K562 (cell line): ENCODE measurements around the gene SLC6A9. TPM values are rescaled to one million over a fixed set of nuclear protein-coding genes. Genes with fewer than 3 reads are reported as not detected.
A peak's percentile ranks its signal among the peaks of the same experiment; 100 is the strongest.

ENCODE experiments used
- ARHGAP35 ChIP-seq: fragments of 450-650 bp; IDR thresholded peaks from 2 replicates; pipeline ENCODE4 v1.6.1; 2018; ENCODE audit not compliant: partially characterized antibody
- ELF2 ChIP-seq: fragments of 250-450 bp; sonication (Bioruptor Pico); IDR thresholded peaks from 2 replicates; pipeline ENCODE4 v1.5.0; 2021; ENCODE audit warnings: mild to moderate bottlenecking
- FOXP1 ChIP-seq: sonication (generic); formaldehyde crosslinking; IDR thresholded peaks from 2 replicates; pipeline ENCODE4 v1.8.0; 2022; ENCODE audit warnings: mild to moderate bottlenecking, missing genetic modification reagents
- GATAD2B ChIP-seq: fragments of 450-650 bp; IDR thresholded peaks from 2 replicates; pipeline ENCODE4 v1.6.1; 2017; ENCODE audit warnings: mild to moderate bottlenecking, borderline replicate concordance
- GTF2A2 ChIP-seq: IDR thresholded peaks from 2 replicates; pipeline ENCODE4 v1.6.1; 2016; ENCODE audit warnings: mild to moderate bottlenecking, missing genetic modification characterization, missing compliant biosample characterization
- MEF2A ChIP-seq: IDR thresholded peaks from 2 replicates; pipeline ENCODE4 v1.6.1; 2011; ENCODE audit warnings: low read depth, mild to moderate bottlenecking, low read length, moderate library complexity; ENCODE audit not compliant: control insufficient read depth
- NKRF ChIP-seq: fragments of 450-650 bp; IDR thresholded peaks from 2 replicates; pipeline ENCODE4 v1.6.1; 2016; ENCODE audit warnings: borderline replicate concordance
- PHB ChIP-seq: fragments of 250-450 bp; sonication (Bioruptor Pico); IDR thresholded peaks from 2 replicates; pipeline ENCODE4 v1.5.0; 2021
- PTRF ChIP-seq: fragments of 450-650 bp; IDR thresholded peaks from 2 replicates; pipeline ENCODE4 v1.6.1; 2016; ENCODE audit warnings: mild to moderate bottlenecking, missing genetic modification characterization, missing compliant biosample characterization
- RNF2 ChIP-seq: sonication (generic); IDR thresholded peaks from 2 replicates; pipeline ENCODE4 v1.6.1; 2016
- TEAD2 ChIP-seq: fragments of 450-650 bp; IDR thresholded peaks from 2 replicates; pipeline ENCODE4 v1.6.1; 2016; ENCODE audit warnings: missing genetic modification characterization, control low read depth, missing compliant biosample characterization
- U2AF2 ChIP-seq: fragments of 200-400 bp; formaldehyde crosslinking; optimal IDR thresholded peaks from 2 replicates; pipeline ENCODE3; 2017; ENCODE audit warnings: low read depth, mild to moderate bottlenecking, low read length
- ZNF436 ChIP-seq: fragments of 250-450, 450-650 bp; sonication (Bioruptor Pico); formaldehyde crosslinking; IDR thresholded peaks from 2 replicates; pipeline ENCODE4 v1.7.0; 2020; ENCODE audit warnings: mild to moderate bottlenecking
- ZNF609 ChIP-seq: sonication (generic); formaldehyde crosslinking; IDR thresholded peaks from 2 replicates; pipeline ENCODE4 v1.8.1; 2023; ENCODE audit warnings: missing genetic modification reagents, mild to moderate bottlenecking, borderline replicate concordance
- ZZZ3 ChIP-seq: fragments of 450-650 bp; IDR thresholded peaks from 2 replicates; pipeline ENCODE4 v1.6.1; 2016; ENCODE audit warnings: antibody characterized with exemption, mild to moderate bottlenecking, moderate library complexity
- polyA plus RNA-seq, 8 experiments: library from polyadenylated mRNA; depleted of rRNA in 4 of 8; stranded (reverse) in 5 of 8; unstranded in 3 of 8; fragments of >200 nt; fragmentation: Nextera tagmentation in 2 of 8; fragmentation: Illumina TruSeq in 1 of 8; extraction: Ambion mirVana in 2 of 8; extraction: Trizol in 1 of 8; gene quantifications; 2 replicates each; pipeline versions ENCODE4 v1.2.1 to v1.2.3, GENCODE V29; 2011 to 2014; ENCODE audit warnings: inconsistent platforms in 1 of 8, missing spikeins in 1 of 8
- total RNA-seq, 7 experiments: library from RNA; depleted of rRNA in 6 of 7; stranded (reverse); fragments of >200 nt in 6 of 7; fragmentation: Illumina TruSeq in 2 of 7; extraction: Trizol in 2 of 7; gene quantifications; 2 replicates each; pipeline versions ENCODE4 v1.2.1 to v1.2.3, GENCODE V29; 2011 to 2021; ENCODE audit warnings: low replicate concordance in 1 of 7
- TF ChIP-seq, protein P1 (sequence below): fragments of 250-450 bp; sonication (Bioruptor Pico); IDR thresholded peaks from 2 replicates; pipeline ENCODE4 v1.4.0; 2020; ENCODE audit warnings: mild to moderate bottlenecking, moderate library complexity, borderline replicate concordance
- TF ChIP-seq, protein P2 (sequence below), 3 experiments: IDR thresholded peaks in 2 of 3; conservative IDR thresholded peaks in 1 of 3; 2 replicates each; pipeline ENCODE4 v1.5.1; 2011 to 2012; ENCODE audit warnings: low read length in 3 of 3, mild to moderate bottlenecking in 3 of 3, control low read depth in 2 of 3, improper control_type of control experiment in 1 of 3, inconsistent platforms in 1 of 3, low read depth in 1 of 3, mixed read lengths in 1 of 3, moderate library complexity in 1 of 3; ENCODE audit not compliant: insufficient read depth in 2 of 3

The SLC6A9 gene
- total and polyA plus RNA-seq, 9 of the 15 experiments (the other 6 are each of a cell fraction or from before 2014, with no cell fraction given), result 0.17 to 18.7 (median 2.9) TPM

GRCh38 chr1:43991476-43992231, 39.6 kb downstream of the SLC6A9 start, which contains the start of gene CCDC24 (continued):
- peak; percentile 96; the same call in 1 of the 2 replicates for TF ChIP-seq NKRF
- no peak for TF ChIP-seq GTF2A2 (tag)
- no peak for TF ChIP-seq PTRF (tag)
- TF ChIP-seq MEF2A, result no peak
- no peak for TF ChIP-seq GATAD2B
- TF ChIP-seq U2AF2, result no peak
- peak; percentile 85 for TF ChIP-seq ELF2 (CRISPR knock-in tag)
- peak; percentile 10; the same call in 1 of the 2 replicates for TF ChIP-seq PHB (CRISPR knock-in tag)
- TF ChIP-seq FOXP1 (CRISPR knock-in tag), result peak; percentile 74
- TF ChIP-seq, protein P1, sequence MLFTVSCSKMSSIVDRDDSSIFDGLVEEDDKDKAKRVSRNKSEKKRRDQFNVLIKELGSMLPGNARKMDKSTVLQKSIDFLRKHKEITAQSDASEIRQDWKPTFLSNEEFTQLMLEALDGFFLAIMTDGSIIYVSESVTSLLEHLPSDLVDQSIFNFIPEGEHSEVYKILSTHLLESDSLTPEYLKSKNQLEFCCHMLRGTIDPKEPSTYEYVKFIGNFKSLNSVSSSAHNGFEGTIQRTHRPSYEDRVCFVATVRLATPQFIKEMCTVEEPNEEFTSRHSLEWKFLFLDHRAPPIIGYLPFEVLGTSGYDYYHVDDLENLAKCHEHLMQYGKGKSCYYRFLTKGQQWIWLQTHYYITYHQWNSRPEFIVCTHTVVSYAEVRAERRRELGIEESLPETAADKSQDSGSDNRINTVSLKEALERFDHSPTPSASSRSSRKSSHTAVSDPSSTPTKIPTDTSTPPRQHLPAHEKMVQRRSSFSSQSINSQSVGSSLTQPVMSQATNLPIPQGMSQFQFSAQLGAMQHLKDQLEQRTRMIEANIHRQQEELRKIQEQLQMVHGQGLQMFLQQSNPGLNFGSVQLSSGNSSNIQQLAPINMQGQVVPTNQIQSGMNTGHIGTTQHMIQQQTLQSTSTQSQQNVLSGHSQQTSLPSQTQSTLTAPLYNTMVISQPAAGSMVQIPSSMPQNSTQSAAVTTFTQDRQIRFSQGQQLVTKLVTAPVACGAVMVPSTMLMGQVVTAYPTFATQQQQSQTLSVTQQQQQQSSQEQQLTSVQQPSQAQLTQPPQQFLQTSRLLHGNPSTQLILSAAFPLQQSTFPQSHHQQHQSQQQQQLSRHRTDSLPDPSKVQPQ (CRISPR knock-in tag), result peak; percentile 62; the same call in 1 of the 2 replicates
- no peak for TF ChIP-seq TEAD2
- TF ChIP-seq ZNF436, result no peak
- TF ChIP-seq ZNF609 (CRISPR knock-in tag), result no peak
- no peak for TF ChIP-seq RNF2
- no peak for TF ChIP-seq ARHGAP35
- no peak for TF ChIP-seq ZZZ3
- TF ChIP-seq, protein P2, sequence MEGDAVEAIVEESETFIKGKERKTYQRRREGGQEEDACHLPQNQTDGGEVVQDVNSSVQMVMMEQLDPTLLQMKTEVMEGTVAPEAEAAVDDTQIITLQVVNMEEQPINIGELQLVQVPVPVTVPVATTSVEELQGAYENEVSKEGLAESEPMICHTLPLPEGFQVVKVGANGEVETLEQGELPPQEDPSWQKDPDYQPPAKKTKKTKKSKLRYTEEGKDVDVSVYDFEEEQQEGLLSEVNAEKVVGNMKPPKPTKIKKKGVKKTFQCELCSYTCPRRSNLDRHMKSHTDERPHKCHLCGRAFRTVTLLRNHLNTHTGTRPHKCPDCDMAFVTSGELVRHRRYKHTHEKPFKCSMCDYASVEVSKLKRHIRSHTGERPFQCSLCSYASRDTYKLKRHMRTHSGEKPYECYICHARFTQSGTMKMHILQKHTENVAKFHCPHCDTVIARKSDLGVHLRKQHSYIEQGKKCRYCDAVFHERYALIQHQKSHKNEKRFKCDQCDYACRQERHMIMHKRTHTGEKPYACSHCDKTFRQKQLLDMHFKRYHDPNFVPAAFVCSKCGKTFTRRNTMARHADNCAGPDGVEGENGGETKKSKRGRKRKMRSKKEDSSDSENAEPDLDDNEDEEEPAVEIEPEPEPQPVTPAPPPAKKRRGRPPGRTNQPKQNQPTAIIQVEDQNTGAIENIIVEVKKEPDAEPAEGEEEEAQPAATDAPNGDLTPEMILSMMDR (IDR thresholded peaks at IDR 0.05 in 2 of 3, conservative IDR thresholded peaks at IDR 0.05 in 1 of 3; ENCODE audit: insufficient read depth in 2 of 3, low read depth in 1 of 3, low read length in 3 of 3), result peak in 1 of 3 experiments; percentile 13; a peak in 1 of 6 replicates
